Parathyroid adenoma (tissue), 2 donors: ENCODE data around the gene LAMB4.

Experiments used
- H2AFZ ChIP-seq: fragments of 300-600 bp; sonication (generic); one replicate; pipeline ENCODE4 v1.7.0; 2017; ENCODE audit warnings: antibody characterized with exemption, mild to moderate bottlenecking
- H3K27ac ChIP-seq: fragments of 300-600 bp; sonication (generic); one replicate; pipeline ENCODE4 v1.7.0; 2017
- H3K27me3 ChIP-seq: fragments of 300-600 bp; sonication (generic); one replicate; pipeline ENCODE4 v1.7.0; 2017; ENCODE audit warnings: low read length; ENCODE audit not compliant: control insufficient read depth, insufficient read depth
- H3K36me3 ChIP-seq: fragments of 300-600 bp; sonication (generic); one replicate; pipeline ENCODE4 v1.7.0; 2017; ENCODE audit warnings: low read length; ENCODE audit not compliant: control insufficient read depth, insufficient read depth
- H3K4me1 ChIP-seq: fragments of 300-600 bp; sonication (generic); one replicate; pipeline ENCODE4 v1.7.0; 2017; ENCODE audit warnings: control low read depth
- H3K4me2 ChIP-seq: fragments of 300-600 bp; sonication (generic); one replicate; pipeline ENCODE4 v1.7.0; 2017; ENCODE audit warnings: low read length
- H3K4me3 ChIP-seq: fragments of 300-600 bp; sonication (generic); one replicate; pipeline ENCODE4 v1.7.0; 2017; ENCODE audit warnings: low read depth, low read length
- H3K79me2 ChIP-seq: fragments of 300-600 bp; sonication (generic); one replicate; pipeline ENCODE4 v1.7.0; 2017; ENCODE audit warnings: control low read depth
- H3K9ac ChIP-seq: fragments of 300-600 bp; sonication (generic); one replicate; pipeline ENCODE4 v1.7.0; 2017; ENCODE audit warnings: mild to moderate bottlenecking
- H3K9me3 ChIP-seq: fragments of 300-600 bp; sonication (generic); one replicate; pipeline ENCODE4 v1.7.0; 2017; ENCODE audit warnings: low read length; ENCODE audit not compliant: control insufficient read depth
- TF ChIP-seq, protein P1 (sequence below): fragments of 300-600 bp; sonication (generic); IDR thresholded peaks from one replicate; pipeline ENCODE4 v1.7.0; 2017; ENCODE audit warnings: antibody characterized with exemption, mild to moderate bottlenecking
- donor health status: primary hyperparathyroidism.

The LAMB4 gene

DNA sequence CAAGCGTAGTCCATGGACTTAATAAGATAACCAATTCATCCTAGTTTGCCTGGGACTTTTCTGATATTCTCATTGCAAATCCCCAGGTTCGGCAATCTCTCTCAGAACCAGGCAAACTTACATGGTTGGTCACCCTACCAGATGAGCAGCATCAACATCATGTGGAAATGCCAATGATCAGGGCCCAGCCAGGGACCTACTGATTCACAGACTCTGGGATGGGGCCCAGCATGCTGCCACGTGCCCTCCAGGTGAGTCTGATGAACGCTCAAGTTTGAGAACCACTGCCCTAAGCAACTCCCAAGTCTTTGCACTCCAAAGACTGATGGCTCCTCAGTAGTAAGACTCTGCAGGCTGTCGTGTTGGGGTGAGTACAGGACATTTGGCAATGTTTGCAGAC, 2.7 kb downstream of the LAMB4 start:
- Histone ChIP-seq H2AFZ (no peak overlapping the region), H3K27me3 (no peaks in the 10 kb centered on the region), H3K9me3 (no peaks in the 10 kb centered on the region), H3K79me2 (no peaks in the 10 kb centered on the region), H3K9ac (no peak overlapping the region), H3K4me1 (no peaks in the 10 kb centered on the region), H3K4me2 (no peak overlapping the region), H3K27ac (no peak overlapping the region), H3K36me3 (no peaks in the 10 kb centered on the region), H3K4me3 (no peak overlapping the region)
- TF ChIP-seq, protein P1, sequence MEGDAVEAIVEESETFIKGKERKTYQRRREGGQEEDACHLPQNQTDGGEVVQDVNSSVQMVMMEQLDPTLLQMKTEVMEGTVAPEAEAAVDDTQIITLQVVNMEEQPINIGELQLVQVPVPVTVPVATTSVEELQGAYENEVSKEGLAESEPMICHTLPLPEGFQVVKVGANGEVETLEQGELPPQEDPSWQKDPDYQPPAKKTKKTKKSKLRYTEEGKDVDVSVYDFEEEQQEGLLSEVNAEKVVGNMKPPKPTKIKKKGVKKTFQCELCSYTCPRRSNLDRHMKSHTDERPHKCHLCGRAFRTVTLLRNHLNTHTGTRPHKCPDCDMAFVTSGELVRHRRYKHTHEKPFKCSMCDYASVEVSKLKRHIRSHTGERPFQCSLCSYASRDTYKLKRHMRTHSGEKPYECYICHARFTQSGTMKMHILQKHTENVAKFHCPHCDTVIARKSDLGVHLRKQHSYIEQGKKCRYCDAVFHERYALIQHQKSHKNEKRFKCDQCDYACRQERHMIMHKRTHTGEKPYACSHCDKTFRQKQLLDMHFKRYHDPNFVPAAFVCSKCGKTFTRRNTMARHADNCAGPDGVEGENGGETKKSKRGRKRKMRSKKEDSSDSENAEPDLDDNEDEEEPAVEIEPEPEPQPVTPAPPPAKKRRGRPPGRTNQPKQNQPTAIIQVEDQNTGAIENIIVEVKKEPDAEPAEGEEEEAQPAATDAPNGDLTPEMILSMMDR = no peak

DNA sequence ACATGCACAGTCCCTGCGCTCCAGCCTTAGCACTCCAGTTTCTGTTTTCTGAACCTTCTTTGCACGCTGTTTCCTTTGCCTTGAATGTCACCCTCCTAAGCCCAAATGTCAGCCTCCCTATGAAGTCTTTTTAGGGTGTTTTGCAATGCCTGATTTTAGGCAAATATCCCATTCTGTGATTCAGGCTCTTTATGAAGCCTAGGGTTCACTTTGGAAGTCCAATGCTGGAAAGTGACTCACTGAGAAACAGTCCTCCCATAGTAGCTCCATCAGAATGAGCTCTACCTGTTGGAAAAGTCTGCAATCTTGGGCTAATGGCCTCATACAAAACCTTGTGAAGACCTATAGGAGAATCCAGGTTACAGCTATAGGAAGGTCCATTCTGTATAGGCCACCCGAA, 5.3 kb downstream of the LAMB4 start:
- TF ChIP-seq, protein P1 = no peak

DNA sequence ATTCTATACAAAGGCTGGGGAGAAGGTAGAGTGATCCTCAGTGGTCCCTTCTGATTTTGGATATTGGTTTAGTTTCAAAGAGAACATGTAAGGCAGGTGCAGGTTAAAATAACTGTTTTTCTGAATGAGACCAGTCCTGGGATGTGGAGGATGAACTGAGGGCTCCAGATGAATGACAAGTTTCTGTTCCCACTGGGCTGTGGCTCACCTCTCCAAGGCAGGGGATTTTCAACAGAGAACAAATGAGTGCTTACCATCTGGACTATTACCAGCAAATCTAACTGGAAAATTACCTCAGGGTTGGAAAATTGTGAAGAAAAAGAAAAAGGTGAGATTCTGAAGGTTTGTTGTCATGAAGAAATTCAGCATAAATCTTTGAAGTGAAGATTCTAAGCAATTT, 8.0 kb downstream of the LAMB4 start:
- H3K27ac ChIP-seq = no peak overlapping the region
- no peaks in the 10 kb centered on the region for H3K27me3 ChIP-seq

More for the DNA sequence above, 5.3 kb downstream of the LAMB4 start:
- Histone ChIP-seq H3K36me3 (no peaks in the 10 kb centered on the region), H3K27me3 (no peaks in the 10 kb centered on the region), H3K4me2 (no peak overlapping the region), H3K27ac (no peak overlapping the region), H3K4me1 (no peaks in the 10 kb centered on the region), H3K4me3 (no peak overlapping the region), H2AFZ (no peak overlapping the region), H3K9me3 (no peaks in the 10 kb centered on the region), H3K79me2 (no peaks in the 10 kb centered on the region), H3K9ac (no peak overlapping the region)

DNA sequence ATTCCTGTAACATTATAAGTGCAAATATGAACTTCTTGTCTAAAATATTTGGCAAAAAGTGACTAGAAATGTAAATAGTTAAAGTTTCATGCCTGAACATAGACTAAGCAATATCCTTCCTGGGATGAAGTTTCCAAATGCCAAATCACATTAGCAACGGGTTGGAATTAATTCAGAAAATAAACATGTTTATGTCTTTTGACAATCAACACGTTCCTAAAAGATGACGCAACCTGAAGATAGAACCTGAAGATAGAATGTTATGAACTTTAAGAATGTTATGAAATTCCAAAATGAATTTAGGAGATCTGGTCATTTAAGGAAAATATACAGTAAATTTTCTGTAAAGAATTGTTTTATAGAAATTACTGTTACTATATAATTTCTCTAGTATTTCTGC, 9.2 kb downstream of the LAMB4 start:
- Histone ChIP-seq H3K4me3 (no peak overlapping the region), H3K9me3 (no peaks in the 10 kb centered on the region), H3K27me3 (no peaks in the 10 kb centered on the region), H3K4me1 (no peaks in the 10 kb centered on the region), H3K79me2 (no peaks in the 10 kb centered on the region), H2AFZ (no peak overlapping the region), H3K4me2 (no peak overlapping the region), H3K9ac (no peak overlapping the region), H3K36me3 (no peaks in the 10 kb centered on the region), H3K27ac (no peak overlapping the region)
- TF ChIP-seq, protein P1 = no peak

More for the DNA sequence above, 8.0 kb downstream of the LAMB4 start:
- H3K36me3 ChIP-seq = no peaks in the 10 kb centered on the region
- H3K4me1 ChIP-seq = no peaks in the 10 kb centered on the region
- H3K9me3 ChIP-seq = no peaks in the 10 kb centered on the region
- H3K9ac ChIP-seq = no peak overlapping the region
- TF ChIP-seq, protein P1 = no peak
- H3K4me3 ChIP-seq = no peak overlapping the region
- H3K79me2 ChIP-seq = no peaks in the 10 kb centered on the region
- H2AFZ ChIP-seq = no peak overlapping the region
- no peak overlapping the region for H3K4me2 ChIP-seq

DNA sequence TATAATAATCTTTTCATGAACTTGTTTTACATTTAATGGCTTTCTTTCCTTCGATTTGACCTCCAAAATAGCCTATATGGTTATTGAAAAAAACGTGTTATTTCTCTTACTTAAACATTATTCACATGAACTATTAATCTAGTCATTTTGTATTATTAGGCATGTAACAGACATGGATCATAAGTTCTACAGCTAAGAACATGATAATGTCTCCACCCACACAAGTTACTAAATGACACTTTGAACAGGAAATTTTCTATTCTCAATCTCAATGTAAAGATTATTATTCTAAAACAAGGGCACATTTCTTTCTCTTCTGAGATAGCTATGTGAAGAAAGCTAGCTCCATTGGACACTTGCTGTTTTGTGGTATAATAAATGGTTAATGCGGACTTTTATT, 10.0 kb downstream of the LAMB4 start:
- Histone ChIP-seq H3K4me1 (no peaks in the 10 kb centered on the region), H3K36me3 (no peaks in the 10 kb centered on the region), H3K9me3 (no peaks in the 10 kb centered on the region), H3K79me2 (no peaks in the 10 kb centered on the region), H2AFZ (no peak overlapping the region), H3K4me2 (no peak overlapping the region), H3K9ac (no peak overlapping the region), H3K27me3 (no peaks in the 10 kb centered on the region), H3K27ac (no peak overlapping the region), H3K4me3 (no peak overlapping the region)
- TF ChIP-seq, protein P1 = no peak
